GM12874 (cell line): ENCODE data around the gene NME8.

Experiments
- CTCF ChIP-seq: IDR thresholded peaks from 2 replicates; pipeline ENCODE4 v1.5.1; 2011; ENCODE audit warnings: low read depth, mild to moderate bottlenecking, control low read depth, low read length, moderate library complexity; ENCODE audit not compliant: insufficient read depth

Gene NME8

GRCh38 chr7:37944737-37945054 is 96.3 kb downstream of the NME8 start:
- TF ChIP-seq CTCF: no peak

GRCh38 chr7:37945336-37945735 is 96.9 kb downstream of the NME8 start:
- TF ChIP-seq CTCF: no peak

GRCh38 chr7:37947138-37947940 is 98.9 kb downstream of the NME8 start:
- no peak for TF ChIP-seq CTCF

- no peak for TF ChIP-seq CTCF
These were observed 99.5 kb downstream of the NME8 start for GRCh38 chr7:37947941-37948210.
